ENCODE measurements around the gene PROK1.
"Not testable (repeated sequence)": the region's sequence is repeated elsewhere in the genome, so short reads cannot be mapped to it uniquely, and the experiment has no call there.

Gene PROK1

DNA sequence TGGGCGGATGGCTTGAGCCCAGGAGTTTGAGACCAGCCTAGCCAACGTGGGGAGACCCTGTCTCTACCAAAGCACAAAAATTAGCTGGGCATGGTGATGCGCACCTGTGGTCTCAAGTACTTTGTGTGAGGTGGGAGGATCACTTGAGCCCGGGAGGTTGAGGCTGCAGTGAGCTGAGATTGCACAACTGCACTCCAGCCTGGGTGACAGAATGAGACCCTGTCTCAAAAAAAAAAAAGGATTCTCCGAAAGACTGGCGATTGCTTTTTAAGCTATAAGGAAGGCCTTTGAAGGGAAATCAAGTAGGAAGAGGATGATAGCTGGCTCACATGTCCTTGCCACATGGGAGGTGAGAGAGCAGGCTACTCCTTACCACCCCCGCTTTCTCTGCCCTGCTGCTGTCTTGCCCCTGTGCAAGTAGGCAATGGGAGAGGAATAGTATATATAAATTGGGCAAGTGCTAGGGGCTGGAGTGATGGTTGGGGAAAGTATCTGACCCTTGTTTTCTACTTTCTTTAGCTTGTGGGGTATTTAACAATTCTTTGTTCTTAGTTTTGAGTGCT lies 39.7 kb upstream of the PROK1 start:
- H3K27ac ChIP-seq = peak overlapping the region; percentile 28; the same call in 1 of the 2 replicates
- TF ChIP-seq, protein P1, sequence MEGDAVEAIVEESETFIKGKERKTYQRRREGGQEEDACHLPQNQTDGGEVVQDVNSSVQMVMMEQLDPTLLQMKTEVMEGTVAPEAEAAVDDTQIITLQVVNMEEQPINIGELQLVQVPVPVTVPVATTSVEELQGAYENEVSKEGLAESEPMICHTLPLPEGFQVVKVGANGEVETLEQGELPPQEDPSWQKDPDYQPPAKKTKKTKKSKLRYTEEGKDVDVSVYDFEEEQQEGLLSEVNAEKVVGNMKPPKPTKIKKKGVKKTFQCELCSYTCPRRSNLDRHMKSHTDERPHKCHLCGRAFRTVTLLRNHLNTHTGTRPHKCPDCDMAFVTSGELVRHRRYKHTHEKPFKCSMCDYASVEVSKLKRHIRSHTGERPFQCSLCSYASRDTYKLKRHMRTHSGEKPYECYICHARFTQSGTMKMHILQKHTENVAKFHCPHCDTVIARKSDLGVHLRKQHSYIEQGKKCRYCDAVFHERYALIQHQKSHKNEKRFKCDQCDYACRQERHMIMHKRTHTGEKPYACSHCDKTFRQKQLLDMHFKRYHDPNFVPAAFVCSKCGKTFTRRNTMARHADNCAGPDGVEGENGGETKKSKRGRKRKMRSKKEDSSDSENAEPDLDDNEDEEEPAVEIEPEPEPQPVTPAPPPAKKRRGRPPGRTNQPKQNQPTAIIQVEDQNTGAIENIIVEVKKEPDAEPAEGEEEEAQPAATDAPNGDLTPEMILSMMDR (conservative IDR thresholded peaks at IDR 0.05) = no peak

DNA sequence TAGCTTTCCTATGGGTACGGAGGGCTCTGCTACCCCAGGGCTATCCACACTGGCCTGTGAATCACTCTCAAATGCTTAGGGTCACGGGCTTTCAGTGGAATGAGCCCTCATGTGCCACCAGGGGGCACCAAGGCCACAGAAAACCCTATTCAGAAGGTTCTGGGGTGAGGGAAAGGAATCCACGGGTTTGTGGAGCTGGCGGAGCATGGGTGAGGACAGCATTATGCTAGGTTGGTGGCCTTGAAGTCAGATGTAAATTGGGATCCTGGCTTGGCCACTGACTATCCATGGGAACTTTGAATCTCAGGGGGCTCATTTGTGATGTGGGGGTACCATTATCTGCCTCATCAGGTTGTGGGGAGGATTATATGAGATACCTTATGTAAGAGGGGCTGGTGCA lies 38.4 kb upstream of the PROK1 start:
- TF ChIP-seq, protein P1 (conservative IDR thresholded peaks at IDR 0.05) = peak; percentile 78
- no peak overlapping the region for H3K27ac ChIP-seq

DNA sequence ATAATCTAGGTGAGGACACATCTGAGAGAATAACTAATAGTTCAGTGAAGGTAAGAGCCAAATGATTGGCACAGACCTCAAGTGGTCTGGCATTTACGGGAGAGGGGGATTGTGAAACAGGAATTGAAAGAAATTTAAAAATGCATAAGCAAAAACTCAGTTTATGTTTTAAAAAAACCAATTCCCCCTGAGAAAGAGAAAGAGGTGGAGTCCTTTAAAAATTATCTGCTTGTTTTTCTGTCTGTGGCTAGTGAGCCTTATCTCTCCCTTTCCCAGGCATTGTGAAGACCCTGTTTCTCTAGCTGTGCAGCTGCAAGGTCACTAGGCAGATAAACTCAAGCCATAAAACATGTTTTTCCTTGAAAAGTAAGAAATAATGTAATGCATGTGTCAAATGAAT lies 37.9 kb upstream of the PROK1 start:
- not testable (repeated sequence) for H3K27ac ChIP-seq

DNA sequence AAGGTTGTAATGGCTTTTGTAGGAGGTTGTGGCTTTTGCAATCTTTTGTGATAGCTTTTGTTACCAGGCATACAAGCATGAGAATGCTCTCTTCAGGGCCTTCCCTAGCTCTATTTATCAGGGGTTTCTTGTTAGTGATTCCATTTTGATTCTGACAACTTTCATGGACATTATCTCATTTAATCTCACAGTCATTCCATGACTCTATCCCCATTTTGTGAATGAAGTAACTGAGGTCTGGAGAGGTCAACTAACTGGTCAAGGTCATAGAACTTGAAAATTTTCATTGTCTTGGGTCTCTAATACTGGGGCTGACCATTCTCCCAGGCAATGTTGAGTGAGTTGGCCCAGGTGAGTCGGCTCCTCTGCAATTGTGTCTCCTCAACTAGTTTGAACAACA lies 32.2 kb upstream of the PROK1 start:
- H3K27ac ChIP-seq = no peak overlapping the region
- TF ChIP-seq, protein P1 (conservative IDR thresholded peaks at IDR 0.05) = no peak

DNA sequence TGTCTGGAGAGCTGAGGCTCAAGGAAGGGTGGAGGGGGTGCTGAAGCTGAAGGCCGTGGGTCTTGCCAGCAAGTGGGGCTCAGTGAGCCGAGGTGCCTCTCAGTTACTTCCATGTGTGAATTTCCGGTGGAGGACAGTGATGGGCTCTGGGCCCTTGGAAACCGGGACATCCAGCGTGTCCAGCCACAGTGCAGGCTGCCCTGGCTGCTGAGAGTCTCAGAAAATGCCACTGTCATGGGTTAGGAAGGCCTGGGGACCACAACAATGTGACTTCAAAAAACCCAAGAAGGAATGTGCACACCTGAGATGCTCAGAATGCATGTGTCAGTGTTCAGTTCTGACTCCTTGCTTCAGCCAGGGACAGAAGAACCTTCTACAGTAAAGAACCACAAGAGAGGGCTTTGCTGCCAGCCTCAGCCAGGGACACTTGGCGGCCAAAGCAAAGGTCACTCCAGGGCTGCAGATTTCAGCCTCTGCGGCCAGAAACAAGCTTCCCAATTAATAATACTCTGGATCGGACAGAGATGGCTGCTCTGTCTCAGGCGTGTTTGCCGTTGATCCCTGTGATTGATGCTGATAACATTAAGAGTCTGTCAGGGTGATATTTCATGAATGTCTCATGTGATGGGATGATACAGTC lies 30.8 kb upstream of the PROK1 start:
- no peak overlapping the region for H3K27ac ChIP-seq
- TF ChIP-seq, protein P1 (conservative IDR thresholded peaks at IDR 0.05) = no peak

DNA sequence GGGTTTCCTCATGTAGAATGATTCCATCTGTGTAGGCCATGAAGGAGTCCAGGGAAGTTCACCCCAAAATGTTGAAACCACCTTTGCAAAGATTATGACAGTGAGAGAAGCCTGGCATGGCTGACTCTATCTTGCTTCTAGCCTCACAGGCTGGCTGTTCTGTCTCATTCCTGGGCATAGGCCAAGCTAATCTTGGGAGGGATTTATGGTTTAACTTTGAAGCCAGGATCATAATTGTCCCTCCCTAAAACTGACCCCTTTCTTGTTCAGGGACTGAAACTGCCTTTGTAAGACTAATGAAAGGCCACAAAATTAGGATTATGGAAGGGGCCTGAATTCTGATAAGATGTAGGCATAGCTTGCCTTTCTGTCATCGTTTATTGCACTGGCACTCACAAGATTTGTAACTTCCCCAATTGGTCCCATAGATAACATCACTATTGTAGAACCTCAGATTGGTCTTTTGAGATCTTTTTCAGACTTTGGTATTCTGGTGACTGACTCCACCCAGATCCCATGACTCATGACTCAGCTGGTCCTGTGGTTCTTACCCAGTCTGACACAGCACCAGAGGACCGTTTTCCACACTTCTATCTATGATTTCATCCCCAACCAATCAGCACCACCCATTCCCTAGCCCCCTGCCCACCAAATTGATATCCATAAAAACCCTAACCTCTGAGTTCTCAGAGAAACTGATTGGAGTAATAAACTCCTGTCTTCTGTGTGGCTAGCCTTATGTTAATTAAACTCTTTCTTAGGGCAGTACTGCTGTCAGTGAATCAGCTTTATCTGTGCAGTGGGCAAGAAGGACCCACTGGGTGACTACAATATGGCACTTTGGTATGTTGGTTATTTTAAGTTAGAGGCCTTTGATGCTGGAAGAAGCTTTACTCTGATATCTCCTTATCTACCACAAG lies 29.8 kb upstream of the PROK1 start:
- no peak overlapping the region for H3K27ac ChIP-seq
- TF ChIP-seq, protein P1 (conservative IDR thresholded peaks at IDR 0.05) = no peak

DNA sequence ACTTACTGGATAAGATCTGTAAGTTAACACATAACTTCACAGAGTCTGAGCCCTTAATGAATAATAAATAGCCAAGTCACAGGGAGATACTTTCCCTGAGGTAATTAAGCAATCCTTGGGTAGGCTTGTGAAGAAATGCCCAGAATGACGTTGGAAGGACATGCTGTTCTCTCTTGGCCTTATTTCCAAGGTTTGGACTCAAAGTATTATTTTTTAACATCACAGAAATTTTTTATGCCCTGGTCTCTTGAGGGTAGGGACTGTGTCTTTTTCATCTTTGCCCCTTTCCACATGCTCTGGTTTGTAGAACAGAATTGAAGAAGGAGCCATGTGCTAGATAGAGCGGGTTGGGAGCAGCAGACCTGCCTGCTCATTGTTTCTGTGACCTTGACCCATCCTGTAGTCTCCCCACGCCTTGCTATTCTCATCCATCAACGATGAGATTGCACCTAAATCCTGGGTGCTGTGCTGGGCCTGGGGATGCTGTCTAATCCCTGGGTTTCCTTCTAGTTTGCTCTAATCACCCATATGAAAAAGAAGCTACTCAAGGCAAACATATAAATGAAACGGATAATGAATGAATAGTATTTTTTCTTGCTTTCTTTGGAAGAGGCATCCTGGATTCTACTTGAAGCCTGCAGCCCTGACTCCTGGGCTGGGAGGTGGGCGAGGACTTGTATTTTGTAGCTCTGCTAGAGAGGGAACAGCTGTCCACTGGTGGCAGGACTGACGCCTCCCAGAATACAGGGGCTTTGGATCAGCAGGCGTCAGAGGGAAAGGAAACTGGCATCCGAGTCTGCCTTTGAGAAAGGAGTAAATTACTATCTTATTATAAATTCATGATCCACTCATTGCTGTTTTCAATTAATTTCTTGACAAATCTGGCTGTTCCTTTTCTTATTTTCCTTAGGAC lies 26.0 kb upstream of the PROK1 start:
- TF ChIP-seq, protein P1 (conservative IDR thresholded peaks at IDR 0.05) = no peak
- no peak overlapping the region for H3K27ac ChIP-seq

All from VCaP (cell line).